ENCODE data around the gene FAM114A2. TPM values are rescaled to one million over a fixed set of nuclear protein-coding genes. Genes with fewer than 3 reads are reported as not detected.
A peak's percentile ranks its signal among the peaks of the same experiment; 100 is the strongest.

Gene FAM114A2
- total RNA-seq, 1 donor from 2014 or later = 21.8 TPM

DNA sequence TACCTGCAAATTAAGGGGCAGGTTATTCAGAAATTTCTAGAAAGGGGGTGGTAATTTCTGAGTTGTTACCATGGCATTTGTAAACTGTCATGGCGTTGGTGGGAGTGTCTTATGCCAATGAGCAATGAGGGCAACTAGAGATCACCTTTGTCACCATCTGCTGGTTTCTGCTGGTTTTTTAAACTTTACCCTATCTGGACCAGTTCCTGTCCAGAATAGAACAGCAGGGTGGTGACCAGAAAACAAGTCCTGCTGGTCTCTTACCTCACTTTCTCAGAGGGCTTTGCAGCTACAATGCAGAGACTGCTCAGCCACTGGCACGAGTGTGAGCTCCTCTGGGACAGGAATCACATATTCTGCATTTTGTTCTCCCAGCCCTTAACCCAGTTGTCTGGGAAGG lies 51.4 kb downstream of the FAM114A2 start:
- DNase-seq (ENCODE audit: low read depth in 2 of 2) = no peak

- DNase-seq (ENCODE audit: low read depth in 2 of 2) = no peak
Observed at GRCh38 chr5:153985498-153985897, 53.2 kb downstream of the FAM114A2 start.

GRCh38 chr5:153983885-153984284 lies 54.8 kb downstream of the FAM114A2 start:
- no peak for DNase-seq (ENCODE audit: low read depth in 2 of 2)

- DNase-seq (ENCODE audit: low read depth in 2 of 2) = no peak
Observed at GRCh38 chr5:153981905-153982605, 56.7 kb downstream of the FAM114A2 start.

DNA sequence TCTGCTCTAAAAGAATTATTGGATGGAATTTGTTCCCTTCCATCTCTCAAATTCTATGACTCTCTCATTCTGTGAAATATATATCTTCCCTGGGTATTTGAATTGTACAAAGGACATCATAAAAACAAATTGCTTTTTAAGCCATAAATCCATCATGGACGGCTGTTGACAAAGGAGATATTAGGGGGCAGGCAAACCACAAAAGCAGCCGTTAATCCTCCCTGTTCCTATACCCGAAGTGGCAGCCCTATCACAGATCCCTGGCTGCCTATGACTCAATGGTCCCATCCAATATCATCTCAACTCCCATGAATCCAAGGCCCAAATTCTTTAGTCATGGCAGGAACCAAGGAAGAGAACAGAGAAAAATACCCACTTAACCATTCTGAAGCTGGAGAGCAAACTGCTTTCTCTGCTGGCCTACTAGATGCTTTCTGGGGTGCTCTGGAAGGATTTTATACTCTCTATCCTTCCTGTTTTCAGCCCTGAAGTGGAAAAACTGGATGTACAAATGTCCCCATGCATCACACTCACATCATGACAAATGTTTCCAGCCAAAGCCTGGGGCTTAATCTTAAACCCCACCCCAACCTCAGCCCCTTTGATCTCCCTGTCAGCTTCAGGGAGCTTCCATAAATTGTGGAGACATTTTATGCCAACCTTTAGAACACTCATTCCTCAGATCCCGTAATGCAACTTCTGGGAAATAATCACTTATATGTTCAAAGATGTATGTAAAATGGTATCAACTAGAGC lies 59.5 kb downstream of the FAM114A2 start:
- no peak for DNase-seq (ENCODE audit: low read depth in 2 of 2)

GRCh38 chr5:153974813-153975163 lies 63.9 kb downstream of the FAM114A2 start:
- no peak for DNase-seq (ENCODE audit: low read depth in 2 of 2)

DNA sequence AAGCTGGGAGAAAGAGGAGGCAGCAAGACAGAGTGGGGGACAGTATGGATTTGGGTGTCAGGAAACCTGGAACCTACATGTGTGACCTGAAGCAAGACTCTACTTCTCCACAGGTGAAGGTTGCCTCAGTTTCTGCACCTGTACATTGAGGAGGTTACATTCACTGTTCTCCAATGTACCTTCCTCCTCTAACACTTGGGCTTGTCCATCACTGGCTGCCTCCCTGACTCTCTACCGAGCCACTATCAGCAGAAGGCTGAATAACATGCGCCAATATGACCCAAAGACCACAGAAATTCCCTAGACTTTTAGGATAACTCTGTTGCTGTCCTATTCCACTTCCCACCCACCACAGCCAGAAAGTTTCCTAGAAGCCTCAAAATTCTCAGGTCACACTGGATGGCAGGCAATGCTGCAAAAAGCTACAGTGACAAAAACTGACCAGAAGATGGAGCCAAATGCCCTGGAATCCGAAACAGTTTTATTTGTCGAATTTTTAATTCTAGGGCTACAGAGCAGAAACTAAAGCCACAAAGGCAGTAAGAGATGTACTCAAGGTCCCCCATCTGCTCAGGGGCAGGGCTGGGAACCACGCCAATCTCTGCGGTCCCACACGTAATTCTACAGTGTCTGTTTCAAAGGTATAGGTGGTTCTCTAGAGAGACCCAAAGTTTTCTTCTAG lies 64.4 kb downstream of the FAM114A2 start:
- DNase-seq (ENCODE audit: low read depth in 2 of 2) = peak; percentile 37 to 56

DNA sequence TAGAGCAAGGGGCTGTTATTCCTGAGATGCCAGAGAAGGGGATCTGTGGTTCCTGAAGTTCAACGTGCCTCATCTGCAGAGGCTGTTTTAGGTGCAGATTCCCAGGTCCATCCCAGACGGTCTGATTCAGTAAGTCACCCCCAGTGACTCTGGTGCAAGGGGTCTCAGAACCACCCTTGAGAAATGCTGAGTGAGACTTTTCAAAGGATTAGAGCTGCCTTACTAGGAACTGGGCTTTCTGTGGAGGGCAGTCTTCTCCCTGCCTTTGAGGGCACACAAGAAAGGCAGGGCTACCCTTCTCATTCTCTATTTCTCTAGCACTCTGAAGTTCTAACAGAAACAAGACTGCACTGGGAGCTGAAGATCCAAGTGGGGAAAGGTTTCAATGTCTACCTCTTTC lies 66.5 kb downstream of the FAM114A2 start:
- no peak for DNase-seq (ENCODE audit: low read depth in 2 of 2)

DNA sequence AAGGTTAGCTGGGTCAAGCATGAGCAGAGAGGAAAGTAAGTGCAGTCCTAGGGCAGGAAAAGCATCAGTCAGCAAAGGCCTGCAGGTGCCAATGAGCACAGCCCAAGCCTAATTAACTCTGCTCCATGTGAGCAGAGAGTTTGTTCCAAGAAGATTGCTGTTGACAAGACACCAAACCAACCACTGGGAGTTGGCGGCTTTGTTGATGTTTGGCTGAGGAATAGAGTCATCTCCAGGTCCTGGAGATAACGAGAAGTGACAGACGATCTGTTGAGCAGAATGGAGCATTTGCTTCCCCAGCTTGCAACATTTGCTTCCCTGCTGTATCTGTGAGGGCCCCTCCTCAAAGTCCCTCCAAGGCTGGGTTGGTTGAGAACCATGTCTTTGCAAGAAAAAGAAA lies 68.2 kb downstream of the FAM114A2 start:
- no peak for DNase-seq (ENCODE audit: low read depth in 2 of 2)

- no peak for DNase-seq (ENCODE audit: low read depth in 2 of 2)
Observed at GRCh38 chr5:153969563-153969895, 69.2 kb downstream of the FAM114A2 start.

DNA sequence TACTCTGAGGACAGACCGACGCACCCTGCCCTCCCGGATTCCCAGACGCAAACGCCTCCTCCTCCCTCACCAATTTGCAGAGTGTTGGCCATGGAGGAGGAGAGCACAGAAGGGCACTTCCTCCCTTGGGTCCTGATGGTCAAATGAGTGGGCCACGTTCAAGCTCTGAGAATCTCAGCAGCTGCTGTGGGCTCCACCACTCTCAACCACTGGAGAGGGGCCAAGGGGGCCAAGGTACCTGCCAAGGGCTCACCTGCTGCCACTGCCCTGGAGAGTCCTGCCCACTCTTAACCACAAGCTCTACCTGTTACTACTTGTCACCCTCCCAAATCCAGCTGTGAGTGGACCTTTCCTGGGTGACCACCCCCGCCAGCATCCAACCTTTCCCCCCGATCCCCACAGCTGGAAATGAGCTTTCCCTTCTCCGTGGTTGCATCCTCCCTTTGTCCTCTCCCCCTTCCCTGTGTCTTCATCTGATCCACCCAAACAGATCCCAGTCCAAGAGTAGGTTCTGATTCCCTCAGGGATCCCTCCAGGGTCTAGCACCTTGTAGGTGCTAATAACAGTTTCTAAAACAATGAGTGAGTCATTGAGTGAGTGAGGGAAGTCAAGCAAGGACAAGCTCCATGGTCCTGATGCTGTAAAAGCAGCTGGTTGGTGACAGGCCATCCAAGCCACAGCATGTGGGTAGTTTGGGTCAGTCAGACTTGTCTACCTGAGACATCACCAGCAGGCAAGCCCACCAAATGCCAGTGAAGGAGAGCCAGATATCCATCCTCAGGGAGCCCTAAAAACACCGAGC lies 69.7 kb downstream of the FAM114A2 start:
- DNase-seq (ENCODE audit: low read depth in 2 of 2) = no peak

- peak; percentile 18 to 56 for DNase-seq (ENCODE audit: low read depth in 2 of 2)
Observed at GRCh38 chr5:153964880-153965645, 73.6 kb downstream of the FAM114A2 start.

- no peak for DNase-seq (ENCODE audit: low read depth in 2 of 2)
Observed at GRCh38 chr5:153964191-153964879, 74.4 kb downstream of the FAM114A2 start.

DNA sequence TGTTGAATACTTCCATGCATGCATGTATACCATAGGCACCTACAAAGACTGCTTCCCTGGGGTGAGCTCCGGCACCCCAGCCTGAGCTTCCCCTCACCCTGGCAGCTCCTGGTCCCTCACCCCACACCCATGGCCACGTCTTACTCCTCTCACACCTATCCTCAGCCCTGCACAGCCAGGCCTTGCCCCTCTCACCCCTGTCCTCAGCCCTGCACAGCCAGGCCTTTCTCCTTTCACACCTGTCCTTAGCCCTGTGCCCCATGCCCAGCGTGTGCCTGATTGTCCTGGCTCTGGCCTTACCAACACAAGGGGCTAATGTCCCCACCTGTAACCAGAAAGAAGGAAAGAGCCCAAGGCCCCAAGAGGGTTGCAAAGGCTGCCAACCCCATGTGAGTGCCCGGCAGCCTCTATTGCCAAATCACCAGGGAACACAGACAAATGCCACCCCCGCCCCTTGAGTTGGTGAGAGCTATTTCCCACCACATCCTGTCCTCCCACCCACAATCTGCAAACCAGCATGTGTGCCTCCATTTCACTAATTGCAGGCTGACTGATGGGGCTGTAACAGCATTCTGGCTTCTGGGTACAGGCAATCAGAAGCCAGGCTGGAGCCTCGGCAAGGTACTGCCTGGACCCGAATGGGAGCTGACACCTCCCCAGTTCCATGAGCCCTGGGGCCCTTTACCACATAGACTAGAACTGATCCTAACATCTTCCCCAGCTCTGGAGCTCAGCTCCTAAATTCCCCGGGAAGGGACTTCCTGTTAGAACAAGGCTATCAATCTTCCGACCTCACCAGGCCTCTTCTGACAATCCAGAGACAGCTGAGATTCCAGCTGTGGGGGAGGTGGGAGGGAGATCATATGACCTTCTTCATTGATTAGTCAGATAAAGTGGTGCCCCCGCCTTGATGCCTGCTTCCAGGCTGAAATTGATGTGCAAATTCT lies 78.2 kb downstream of the FAM114A2 start:
- DNase-seq (ENCODE audit: low read depth in 2 of 2) = no peak

- no peak for DNase-seq (ENCODE audit: low read depth in 2 of 2)
Observed at GRCh38 chr5:153959134-153959957, 79.4 kb downstream of the FAM114A2 start.

DNA sequence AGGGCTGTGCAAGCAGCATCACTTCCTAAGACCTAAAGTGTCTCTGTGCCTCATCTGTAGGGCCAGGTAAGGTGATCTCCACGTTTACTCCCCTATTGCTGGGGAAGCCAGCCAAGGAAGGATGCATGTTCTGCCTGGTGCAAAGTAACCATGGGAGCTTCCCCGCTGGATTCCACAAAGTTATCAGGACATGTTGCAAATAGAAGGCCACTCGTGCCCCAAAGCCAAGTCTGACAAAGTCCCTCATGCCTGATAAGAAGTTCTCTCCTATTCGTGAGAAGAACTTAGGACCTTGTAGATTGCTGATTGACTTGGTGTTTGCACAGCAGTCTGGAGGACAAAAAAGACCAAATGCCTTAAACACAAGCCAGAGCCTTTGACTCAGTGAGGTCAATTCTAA lies 81.5 kb downstream of the FAM114A2 start:
- DNase-seq (ENCODE audit: low read depth in 2 of 2) = no peak

- DNase-seq (ENCODE audit: low read depth in 2 of 2) = no peak
Observed at GRCh38 chr5:153953411-153953810, 85.3 kb downstream of the FAM114A2 start.

- DNase-seq (ENCODE audit: low read depth in 2 of 2) = no peak
Observed at GRCh38 chr5:153952893-153953292, 85.8 kb downstream of the FAM114A2 start.

GRCh38 chr5:153952057-153952456 lies 86.7 kb downstream of the FAM114A2 start:
- no peak for DNase-seq (ENCODE audit: low read depth in 2 of 2)
